GM12878 (cell line): ENCODE results near the gene LPCAT2. TPM values are rescaled to one million over a fixed set of nuclear protein-coding genes. Genes with fewer than 3 reads are reported as not detected.

Experiments used
- ATAC-seq: fragments of 200-7000 bp; cut with Tn5 transposase; 3 replicates; pipeline ENCODE4 v1.9.1; 2020; ENCODE audit warnings: mild to moderate bottlenecking, moderate library complexity
- BruUV-seq: library from RNA; stranded (reverse); fragments of 400-500 nt; replicated peaks from 2 replicates; lab custom pipeline; 2021; lab: Mats Ljungman, UMichigan
- CTCF ChIA-PET: fragments of 300-600 bp; sonication (Branson Sonifier 250); formaldehyde crosslinking; extraction: SDS; loops from one replicate; lab custom pipeline; 2021; ENCODE audit warnings: inconsistent platforms; lab: Yijun Ruan, JAX
- POLR2A ChIA-PET: fragments of 350-600 bp; formaldehyde crosslinking; extraction: SDS; loops from one replicate; lab custom pipeline; 2021; ENCODE audit warnings: inconsistent platforms; lab: Charles Lee
- RAD21 ChIA-PET: fragments of 300-600 bp; sonication (Branson Sonifier 250); formaldehyde crosslinking; loops from one replicate; lab custom pipeline; 2023; ENCODE audit warnings: antibody characterized with exemption; ENCODE audit not compliant: unreplicated experiment; lab: Charles Lee
- SMC1A ChIA-PET: fragments of 300-600 bp; sonication (Branson Sonifier 250); formaldehyde crosslinking; loops from one replicate; lab custom pipeline; 2023; ENCODE audit not compliant: unreplicated experiment, uncharacterized antibody; lab: Charles Lee
- DNase-seq: peaks from one replicate; pipeline ENCODE4 v3.0.0-alpha.2; 2011; ENCODE audit warnings: low read depth, low spot score
- FAIRE-seq: peaks from 3 replicates; lab custom pipeline; 2011; peaks lifted over from hg19 to GRCh38; lab: Jason Lieb, UNC
- H2AFZ ChIP-seq: 2 replicates; pipeline ENCODE4 v1.6.0; 2011; ENCODE audit warnings: low read depth, low read length, control low read depth; ENCODE audit not compliant: control insufficient read depth
- H3K27ac ChIP-seq: 2 replicates; pipeline ENCODE4 v1.5.1; 2011; ENCODE audit warnings: control low read depth; ENCODE audit not compliant: control insufficient read depth, insufficient read depth
- H3K27me3 ChIP-seq, 2 experiments: replicated peaks in 1 of 2; 2 replicates each; pipeline versions ENCODE4 v1.6.0 to v1.6.1; 2011; ENCODE audit warnings: low read length in 1 of 2; ENCODE audit not compliant: control insufficient read depth in 2 of 2, insufficient read depth in 2 of 2
- H3K36me3 ChIP-seq, 2 experiments: 2 replicates each; pipeline ENCODE4 v1.5.1; 2011; ENCODE audit warnings: low read length in 1 of 2; ENCODE audit not compliant: control insufficient read depth in 2 of 2, insufficient read depth in 2 of 2
- H3K4me1 ChIP-seq: 2 replicates; pipeline ENCODE4 v1.6.1; 2011; ENCODE audit warnings: mild to moderate bottlenecking, low read length, moderate library complexity, mixed read lengths; ENCODE audit not compliant: control insufficient read depth, insufficient read depth
- H3K4me2 ChIP-seq: 2 replicates; pipeline ENCODE4 v1.6.0; 2011; ENCODE audit warnings: control low read depth; ENCODE audit not compliant: control insufficient read depth, insufficient read depth
- H3K4me3 ChIP-seq: fragments of 200-600 bp; sonication (generic); 2 replicates; pipeline ENCODE4 v1.5.1; 2016
- H3K79me2 ChIP-seq: 2 replicates; pipeline ENCODE4 v1.6.0; 2011; ENCODE audit warnings: low read length; ENCODE audit not compliant: control insufficient read depth, insufficient read depth
- H3K9ac ChIP-seq: 2 replicates; pipeline ENCODE4 v1.8.0; 2011; ENCODE audit warnings: low read length, control low read depth, mixed read lengths; ENCODE audit not compliant: control insufficient read depth, insufficient read depth
- H3K9me3 ChIP-seq: replicated peaks from 3 replicates; pipeline ENCODE4 v1.5.1; 2011; ENCODE audit warnings: mild to moderate bottlenecking, low read length; ENCODE audit not compliant: control insufficient read depth, insufficient read depth
- H4K20me1 ChIP-seq: 2 replicates; pipeline ENCODE4 v1.6.0; 2011; ENCODE audit not compliant: control insufficient read depth, insufficient read depth
- CEBPB ChIP-seq, 2 experiments: fragments of 150-350 bp in 1 of 2; IDR thresholded peaks; 2 replicates each; pipeline ENCODE4 v1.6.1; 2012 to 2014; ENCODE audit warnings: low read depth in 2 of 2, low read length in 2 of 2, borderline replicate concordance in 1 of 2, inconsistent platforms in 1 of 2
- EP300 ChIP-seq, 2 experiments: fragments of 150-350 bp in 1 of 2; IDR thresholded peaks; 2 replicates each; pipeline ENCODE4 v1.6.1; 2011 to 2012; ENCODE audit warnings: low read depth in 2 of 2, low read length in 2 of 2, borderline replicate concordance in 1 of 2, improper control_type of control experiment in 1 of 2, inconsistent platforms in 1 of 2; ENCODE audit not compliant: control insufficient read depth in 1 of 2
- ETV6 ChIP-seq, 2 experiments: fragments of 450-650 bp in 1 of 2; IDR thresholded peaks in 1 of 2; conservative IDR thresholded peaks in 1 of 2; 2 replicates each; pipeline ENCODE4 v1.6.1; 2014; ENCODE audit warnings: antibody characterized with exemption in 1 of 2, borderline replicate concordance in 1 of 2, low read depth in 1 of 2, mild to moderate bottlenecking in 1 of 2, moderate library complexity in 1 of 2
- JUNB ChIP-seq: IDR thresholded peaks from 2 replicates; pipeline ENCODE4 v1.6.1; 2016; ENCODE audit warnings: antibody characterized with exemption, mild to moderate bottlenecking
- NFIC ChIP-seq: IDR thresholded peaks from 2 replicates; pipeline ENCODE4 v1.6.1; 2012; ENCODE audit warnings: low read depth, mild to moderate bottlenecking, inconsistent platforms, low read length, moderate library complexity
- ZBTB11 ChIP-seq: fragments of 450-650 bp; formaldehyde crosslinking; IDR thresholded peaks from 2 replicates; pipeline ENCODE4 v1.5.0; 2022; ENCODE audit warnings: mild to moderate bottlenecking, missing genetic modification characterization
- WGBS: methylation state at CpG from one replicate; pipeline ENCODE4 v1.1.6; 2016; ENCODE audit warnings: low lambda C conversion rate; ENCODE audit not compliant: insufficient replicate concordance, insufficient coverage; ENCODE audit errors: missing lambda C conversion rate; 5-methylcytosine and 5-hydroxymethylcytosine counted together
- in situ Hi-C: fragments of 300-500 bp; cut with MboI; formaldehyde crosslinking; loops from 9 replicates; pipeline ENCODE4 v1.14.3; 2018; ENCODE audit warnings: mixed read lengths
- intact Hi-C: fragments of 100-400 bp; cut with micrococcal nuclease; formaldehyde crosslinking; loops from one replicate; pipeline ENCODE4 v1.14.2; 2022; ENCODE audit not compliant: unreplicated experiment
- polyA plus RNA-seq, 11 experiments: library from polyadenylated mRNA; depleted of rRNA in 4 of 11; unstranded in 6 of 11; stranded (reverse) in 5 of 11; fragments of >200 nt; fragmentation: Nextera tagmentation in 4 of 11; fragmentation: Illumina TruSeq in 1 of 11; extraction: Ambion mirVana in 4 of 11; extraction: Trizol in 1 of 11; gene quantifications; 1 replicate in 1 of 11; 2 replicates in 10 of 11; pipeline versions ENCODE4 v1.2.1 to v1.2.3, GENCODE V29; 2011 to 2016; ENCODE audit warnings: inconsistent platforms in 2 of 11, missing spikeins in 2 of 11, low read depth in 1 of 11
- total RNA-seq, 4 experiments: library from RNA; depleted of rRNA in 3 of 4; stranded (reverse); fragments of >200 nt in 3 of 4; fragmentation: Illumina TruSeq in 1 of 4; extraction: Trizol in 1 of 4; gene quantifications; 2 replicates each; pipeline versions ENCODE4 v1.2.1 to v1.2.3, GENCODE V29; 2013 to 2021

The LPCAT2 gene
- total and polyA plus RNA-seq, 10 of the 15 experiments (the other 5 are each of a cell fraction or from before 2014, with no cell fraction given): 0.01 TPM; not detected in 9

- TF ChIP-seq NFIC: no peak
Measured at GRCh38 chr16:55466209-55466608, 42.7 kb upstream of the LPCAT2 start (continued).

GRCh38 chr16:55467898-55468297, 41.0 kb upstream of the LPCAT2 start:
- intact Hi-C loops: loop anchor here (10.0 kb wide), 2 partner anchors 847 to 1913 kb away; no protein-coding TSS in a partner anchor
- no peaks in the 10 kb centered on the region for H3K36me3 ChIP-seq
- no peak overlapping the region for H3K27ac ChIP-seq
- WGBS: 63% methylated on average over 3 of the region's 3 CpGs
- FAIRE-seq: no peak
- ChIA-PET SMC1A (no interaction called here), CTCF (interaction anchor here (0.7 to 0.9 kb wide), 3 partner anchors 137 to 362 kb away, joined by 3 to 4 read pairs (median 3); no protein-coding TSS in a partner anchor)
- no peak overlapping the region for H2AFZ ChIP-seq
- ATAC-seq: no peak
- no peak overlapping the region for H3K4me2 ChIP-seq
- H4K20me1 ChIP-seq: no peaks in the 10 kb centered on the region
- H3K9ac ChIP-seq: no peak overlapping the region
- DNase-seq: no peak
- no peak for TF ChIP-seq CEBPB (IDR thresholded peaks at IDR 0.05; ENCODE audit: borderline replicate concordance in 1 of 2, low read depth in 2 of 2, low read length in 2 of 2)
- TF ChIP-seq ZBTB11 (CRISPR knock-in tag): no peak
- no peak for TF ChIP-seq JUNB
- no peak for TF ChIP-seq ETV6 (conservative IDR thresholded peaks at IDR 0.05 in 1 of 2, IDR thresholded peaks at IDR 0.05 in 1 of 2; ENCODE audit: borderline replicate concordance in 1 of 2, low read depth in 1 of 2)
- TF ChIP-seq EP300 (IDR thresholded peaks at IDR 0.05; ENCODE audit: borderline replicate concordance in 1 of 2, control insufficient read depth in 1 of 2, low read depth in 2 of 2, low read length in 2 of 2): no peak
- TF ChIP-seq, all 136 proteins: peak for 0
- H3K27me3 ChIP-seq: no peaks in the 10 kb centered on the region
- in situ Hi-C loops: loop anchor here (5.0 to 10.0 kb wide), 3 partner anchors 234 to 847 kb away; no protein-coding TSS in a partner anchor
- POLR2A ChIA-PET: no interaction called here
- H3K79me2 ChIP-seq: no peaks in the 10 kb centered on the region
- no peaks in the 10 kb centered on the region; the same call in 1 of the 2 replicates for H3K4me1 ChIP-seq
- BruUV-seq: no TSS peak
- H3K4me3 ChIP-seq: no peak overlapping the region
- RAD21 ChIA-PET: no interaction called here
- no peaks in the 10 kb centered on the region for H3K9me3 ChIP-seq
